ENCODE data around the gene CATSPERZ.
A peak's percentile ranks its signal among the peaks of the same experiment; 100 is the strongest.

CATSPERZ gene, protein sequence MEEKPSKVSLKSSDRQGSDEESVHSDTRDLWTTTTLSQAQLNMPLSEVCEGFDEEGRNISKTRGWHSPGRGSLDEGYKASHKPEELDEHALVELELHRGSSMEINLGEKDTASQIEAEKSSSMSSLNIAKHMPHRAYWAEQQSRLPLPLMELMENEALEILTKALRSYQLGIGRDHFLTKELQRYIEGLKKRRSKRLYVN

DNA sequence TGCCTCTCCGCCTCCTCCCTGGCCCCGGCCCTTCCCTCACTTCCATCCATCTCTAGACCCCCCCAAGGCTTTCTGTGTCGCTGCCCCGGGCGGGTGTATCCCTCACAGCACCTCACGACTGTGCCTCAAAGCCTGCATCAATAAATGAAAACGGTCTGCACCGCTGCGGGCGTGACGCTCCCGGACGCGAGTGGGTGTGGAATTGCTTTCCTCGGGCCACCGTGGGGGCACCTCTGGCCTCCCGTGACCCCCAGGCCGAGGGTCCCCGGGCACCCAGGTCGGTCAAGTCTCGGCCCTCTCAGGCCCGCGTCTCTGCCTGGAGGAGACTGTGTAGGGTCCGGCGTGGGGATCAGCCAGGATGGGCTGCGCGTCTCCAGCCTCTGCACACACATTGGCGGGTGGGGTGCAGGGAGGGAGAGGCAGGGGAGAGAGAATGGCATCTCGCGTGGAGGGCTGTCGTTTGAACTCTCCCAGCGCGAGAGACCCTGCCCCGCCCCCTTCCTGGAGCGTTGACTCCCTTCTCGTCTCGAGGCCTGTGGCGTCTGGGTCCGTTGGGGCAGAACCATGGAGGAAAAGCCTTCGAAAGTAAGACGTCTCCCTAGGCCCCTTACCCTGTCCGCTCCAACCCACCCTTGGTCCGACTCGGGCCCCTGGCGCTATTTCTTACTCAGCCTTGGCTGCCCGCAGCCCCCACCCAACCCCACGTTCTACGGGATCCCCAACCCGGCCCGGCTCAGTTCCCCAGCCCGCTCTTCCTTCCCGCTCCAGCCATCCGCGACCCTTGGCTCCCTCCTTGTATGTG is at the start of gene CATSPERZ:
TSS of gene CATSPERZ (plus strand) at position 512 of the 802 bp plus-strand sequence. CDS start at position 565, 53 bp downstream.
- no peak for DNase-seq (ENCODE audit: low read depth in 2 of 2)

DNA sequence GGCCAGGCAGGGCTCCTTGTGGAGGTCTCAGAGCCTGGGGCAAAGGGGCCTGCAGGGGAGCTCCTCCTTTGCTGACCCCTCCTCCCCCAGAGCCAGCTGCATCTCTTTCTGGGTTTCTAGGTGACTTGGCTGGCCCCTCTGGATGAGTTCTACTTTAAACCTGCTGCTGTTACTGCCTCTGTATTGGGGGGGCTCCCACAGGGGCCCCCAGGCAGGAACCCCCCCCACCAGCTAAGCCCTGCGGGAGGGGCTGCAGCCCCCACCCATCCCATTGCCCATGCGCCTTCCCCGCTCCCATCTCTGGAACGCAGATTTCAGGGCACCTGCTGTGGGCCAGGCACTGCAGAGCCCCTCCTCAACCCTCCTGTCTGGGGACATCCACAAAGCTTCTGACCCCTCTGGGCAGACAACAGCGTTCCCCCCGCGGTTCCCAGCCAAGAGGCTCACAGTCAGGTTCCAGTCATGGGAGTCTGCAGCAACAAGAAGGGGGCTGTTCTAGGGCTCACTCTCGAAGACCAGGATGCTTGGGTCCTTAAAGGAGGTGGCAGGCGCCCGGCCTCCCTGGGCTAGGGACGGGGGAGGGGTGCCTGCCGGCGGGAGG is 49.6 kb upstream of the CATSPERZ start:
- no peak for DNase-seq (ENCODE audit: low read depth in 2 of 2)

DNA sequence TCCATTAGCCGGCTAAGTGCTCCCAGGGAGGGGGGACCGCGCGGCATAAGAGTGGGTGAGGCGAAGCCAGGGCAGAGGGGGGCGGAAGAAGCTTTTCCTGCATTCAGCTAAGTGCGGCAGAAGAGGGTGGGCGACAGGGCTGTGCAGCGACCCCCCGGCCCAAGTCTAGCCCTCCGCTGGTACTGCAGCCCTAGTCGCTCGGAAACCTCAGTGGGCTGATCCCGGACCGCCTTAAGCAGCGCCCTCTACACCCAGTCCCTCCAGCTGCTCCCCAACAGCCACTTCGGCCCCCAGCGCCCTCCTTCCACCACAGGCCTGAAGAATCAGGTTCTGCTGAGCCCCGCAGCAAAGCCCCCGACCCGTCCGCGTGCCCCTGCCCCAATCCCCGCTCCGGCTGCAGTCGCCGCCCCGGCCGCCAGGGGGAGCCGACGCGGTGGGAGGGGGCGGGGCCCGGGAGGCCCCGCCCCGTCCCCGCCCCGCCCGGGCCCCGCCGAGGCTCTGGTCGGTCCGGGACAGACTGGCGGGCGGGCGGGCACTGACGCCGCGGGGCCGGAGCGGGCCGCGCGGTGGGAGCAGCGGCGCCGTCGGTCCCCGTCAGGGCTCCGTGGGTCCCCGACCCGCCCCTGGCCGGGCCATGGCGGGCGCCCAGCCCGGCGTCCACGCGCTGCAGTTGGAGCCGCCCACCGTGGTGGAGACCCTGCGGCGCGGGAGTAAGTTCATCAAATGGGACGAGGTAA is 49.0 kb upstream of the CATSPERZ start, which contains the start of gene PLCB3:
TSS of gene PLCB3 (plus strand) at position 515 of the 737 bp plus-strand sequence. CDS start at position 635, 120 bp downstream.
- peak in 1 of 2 donors; percentile 59 for DNase-seq (ENCODE audit: low read depth in 2 of 2)

DNA sequence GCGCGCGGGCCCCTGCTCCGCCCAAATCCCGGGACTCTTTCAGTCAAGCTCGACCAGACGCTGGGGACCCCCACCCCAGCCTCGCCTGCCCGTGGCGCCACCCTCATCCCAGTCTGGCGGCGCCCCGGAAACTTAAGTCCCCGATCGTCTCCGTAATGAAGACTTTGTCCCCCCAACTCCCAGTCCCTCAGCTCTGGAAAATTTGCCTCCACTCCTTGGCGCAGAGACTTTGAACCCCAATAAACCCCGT is 48.5 kb upstream of the CATSPERZ start:
- no peak for DNase-seq (ENCODE audit: low read depth in 2 of 2)

DNA sequence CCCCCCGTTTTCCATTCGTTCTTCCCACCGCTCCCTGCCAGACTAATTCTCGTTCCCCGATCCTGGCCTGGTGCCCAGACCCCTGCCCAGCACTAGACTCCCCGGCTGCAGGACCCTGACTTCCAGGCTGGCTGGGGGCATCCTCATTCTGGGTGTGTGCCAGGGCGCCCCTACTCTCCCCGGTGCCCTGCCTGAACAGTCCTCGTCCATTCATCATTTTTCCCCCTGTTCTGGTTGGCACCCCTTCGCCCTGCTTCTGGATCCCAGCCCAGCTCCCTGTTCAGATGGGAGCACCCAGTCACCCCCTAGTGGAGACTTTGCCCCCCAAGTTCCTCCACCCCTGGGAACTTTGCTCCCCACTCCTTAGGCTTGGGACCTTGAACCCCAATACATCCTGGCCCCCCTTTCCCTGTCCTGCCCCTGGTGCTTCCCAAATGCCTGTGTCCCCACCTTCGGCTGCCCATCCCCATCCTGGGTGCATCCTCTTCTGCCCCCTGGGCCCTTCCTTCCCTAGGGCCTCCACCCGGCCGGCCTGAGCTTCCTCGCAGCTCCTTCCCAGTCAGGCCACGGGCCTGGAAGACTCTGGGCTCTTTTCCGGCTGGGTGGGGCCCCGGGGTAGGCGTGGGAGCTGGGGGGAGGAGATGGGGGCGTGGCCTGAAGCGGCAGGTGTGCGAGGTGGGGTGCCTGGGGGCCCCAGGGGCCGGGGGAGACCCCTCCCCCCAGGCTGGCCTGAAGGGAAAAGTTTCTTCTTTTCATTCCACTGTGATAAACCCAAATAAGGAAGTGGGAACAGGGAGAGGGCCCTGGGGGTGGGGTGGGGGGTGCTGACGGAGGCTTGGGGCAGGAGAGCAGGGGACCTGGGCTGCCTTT is 47.9 kb upstream of the CATSPERZ start:
- no peak for DNase-seq (ENCODE audit: low read depth in 2 of 2)

DNA sequence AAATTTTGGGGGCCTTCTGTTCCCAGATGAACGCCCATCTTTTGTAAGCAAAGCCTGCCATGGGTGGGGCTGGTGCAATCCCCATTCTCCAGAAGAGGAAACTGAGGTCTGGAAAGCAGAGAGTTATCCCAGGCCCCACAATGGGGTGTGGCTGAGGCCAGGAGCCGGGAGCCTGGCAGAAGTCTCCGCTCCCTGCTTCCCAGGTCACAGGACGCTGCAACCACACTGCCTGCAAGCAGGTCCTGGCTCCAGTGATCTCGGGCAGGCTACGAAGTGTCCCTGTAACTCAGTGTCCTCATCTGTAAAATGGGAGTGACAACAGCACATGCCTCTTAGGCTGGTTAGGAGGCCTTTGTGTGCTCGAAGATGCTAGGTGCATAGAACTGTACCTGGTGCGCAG is 47.1 kb upstream of the CATSPERZ start:
- DNase-seq (ENCODE audit: low read depth in 2 of 2): no peak

DNA sequence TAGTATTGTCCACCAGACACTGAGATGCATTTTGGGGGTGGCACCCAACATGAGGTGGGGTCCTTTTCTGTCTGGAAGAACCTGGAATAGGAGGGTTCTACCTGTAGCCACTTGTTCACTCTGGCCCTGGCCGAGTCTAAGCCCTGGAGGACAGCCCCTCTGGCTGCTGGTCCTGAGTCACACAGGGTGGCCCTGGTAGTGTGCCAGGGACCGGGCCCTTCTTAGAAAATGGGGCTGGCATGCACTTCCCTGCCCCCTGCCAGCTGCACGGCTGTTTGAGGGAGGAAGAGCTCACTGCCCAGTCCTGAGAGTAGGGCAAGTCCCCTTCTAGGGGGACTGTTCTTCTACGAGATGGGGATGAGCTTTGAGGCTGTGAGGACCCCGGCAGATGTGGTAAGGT is 46.7 kb upstream of the CATSPERZ start:
- no peak for DNase-seq (ENCODE audit: low read depth in 2 of 2)

DNA sequence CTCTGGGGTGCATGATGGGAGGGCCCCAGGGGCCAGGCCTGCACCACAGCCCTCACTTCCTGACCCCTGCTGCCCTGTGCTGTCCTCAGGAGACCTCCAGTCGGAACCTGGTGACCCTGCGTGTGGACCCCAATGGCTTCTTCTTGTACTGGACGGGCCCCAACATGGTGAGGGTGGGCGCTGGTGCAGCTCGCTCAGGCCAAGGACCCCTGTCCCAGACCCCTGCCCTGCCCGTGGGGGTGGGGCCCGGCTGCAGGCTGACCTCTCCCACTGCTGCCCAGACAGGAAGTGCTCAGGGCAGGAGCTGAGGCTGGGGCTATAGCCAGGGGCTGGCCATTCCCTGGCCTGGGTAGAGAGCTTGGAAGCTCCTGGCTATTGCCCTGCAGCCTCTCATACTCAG is 45.8 kb upstream of the CATSPERZ start:
- no peak for DNase-seq (ENCODE audit: low read depth in 2 of 2)

DNA sequence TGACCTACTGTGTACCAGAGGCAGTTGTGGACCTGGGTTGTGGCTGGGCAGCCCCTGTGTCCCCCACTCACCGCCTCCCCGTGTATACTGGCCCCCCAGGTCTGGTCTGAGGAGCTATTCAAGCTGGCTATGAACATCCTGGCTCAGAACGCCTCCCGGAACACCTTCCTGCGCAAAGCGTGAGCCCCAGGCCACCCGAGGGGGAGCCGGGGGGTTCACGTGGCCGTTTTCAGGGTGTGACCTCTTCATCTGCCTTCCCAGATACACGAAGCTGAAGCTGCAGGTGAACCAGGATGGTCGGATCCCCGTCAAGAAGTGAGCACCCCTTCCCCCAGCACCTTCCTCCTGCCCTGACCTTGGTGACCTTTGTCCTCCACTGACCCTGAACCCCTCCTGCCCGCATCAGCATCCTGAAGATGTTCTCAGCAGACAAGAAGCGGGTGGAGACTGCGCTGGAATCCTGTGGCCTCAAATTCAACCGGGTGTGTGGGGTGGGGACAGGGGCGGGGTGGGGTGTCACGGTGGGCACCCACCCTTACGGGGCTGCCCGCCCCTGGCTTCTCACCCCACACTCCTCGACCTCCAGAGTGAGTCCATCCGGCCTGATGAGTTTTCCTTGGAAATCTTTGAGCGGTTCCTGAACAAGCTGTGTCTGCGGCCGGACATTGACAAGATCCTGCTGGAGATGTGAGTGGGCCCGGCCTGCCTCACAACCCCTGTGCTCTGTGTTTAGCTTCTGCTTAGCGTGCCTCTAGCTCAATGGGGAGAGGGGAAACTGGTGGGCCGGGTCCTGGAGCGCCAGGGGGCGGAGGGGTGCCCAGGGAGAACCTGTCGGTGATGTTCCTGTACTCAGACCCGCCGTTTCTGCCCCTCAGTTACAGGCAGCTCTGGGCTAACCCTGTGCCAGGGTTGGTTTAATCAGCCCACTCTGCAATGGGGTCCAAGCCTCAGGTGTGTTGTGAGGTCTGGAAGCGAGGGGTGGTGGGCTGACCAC is 44.7 kb upstream of the CATSPERZ start:
- DNase-seq (ENCODE audit: low read depth in 2 of 2): no peak

DNA sequence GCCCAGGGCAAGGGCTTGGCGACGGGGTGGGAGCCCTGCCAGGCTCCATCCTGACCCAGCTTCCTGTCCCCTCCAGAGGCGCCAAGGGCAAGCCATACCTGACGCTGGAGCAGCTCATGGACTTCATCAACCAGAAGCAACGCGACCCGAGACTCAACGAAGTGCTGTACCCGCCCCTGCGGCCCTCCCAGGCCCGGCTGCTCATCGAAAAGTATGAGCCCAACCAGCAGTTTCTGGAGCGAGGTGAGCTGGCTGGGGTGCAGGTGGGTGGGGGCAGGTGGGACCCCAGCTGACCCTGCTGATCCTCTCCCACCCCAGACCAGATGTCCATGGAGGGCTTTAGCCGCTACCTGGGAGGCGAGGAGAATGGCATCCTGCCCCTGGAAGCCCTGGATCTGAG is 43.9 kb upstream of the CATSPERZ start:
- no peak for DNase-seq (ENCODE audit: low read depth in 2 of 2)

DNA sequence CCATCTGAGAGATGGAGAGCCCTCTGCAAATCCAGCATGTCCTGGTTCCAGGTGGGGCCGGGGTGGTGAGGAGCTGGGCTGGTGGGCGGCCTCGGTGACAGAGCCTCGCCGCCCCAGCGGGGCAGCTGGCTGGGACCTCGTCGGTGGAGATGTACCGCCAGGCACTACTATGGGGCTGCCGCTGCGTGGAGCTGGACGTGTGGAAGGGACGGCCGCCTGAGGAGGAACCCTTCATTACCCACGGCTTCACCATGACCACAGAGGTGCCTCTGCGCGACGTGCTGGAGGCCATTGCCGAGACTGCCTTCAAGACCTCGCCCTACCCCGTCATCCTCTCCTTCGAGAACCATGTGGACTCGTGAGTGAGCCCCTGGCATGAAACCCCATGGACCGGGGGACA is 41.8 kb upstream of the CATSPERZ start:
- DNase-seq (ENCODE audit: low read depth in 2 of 2): no peak

DNA sequence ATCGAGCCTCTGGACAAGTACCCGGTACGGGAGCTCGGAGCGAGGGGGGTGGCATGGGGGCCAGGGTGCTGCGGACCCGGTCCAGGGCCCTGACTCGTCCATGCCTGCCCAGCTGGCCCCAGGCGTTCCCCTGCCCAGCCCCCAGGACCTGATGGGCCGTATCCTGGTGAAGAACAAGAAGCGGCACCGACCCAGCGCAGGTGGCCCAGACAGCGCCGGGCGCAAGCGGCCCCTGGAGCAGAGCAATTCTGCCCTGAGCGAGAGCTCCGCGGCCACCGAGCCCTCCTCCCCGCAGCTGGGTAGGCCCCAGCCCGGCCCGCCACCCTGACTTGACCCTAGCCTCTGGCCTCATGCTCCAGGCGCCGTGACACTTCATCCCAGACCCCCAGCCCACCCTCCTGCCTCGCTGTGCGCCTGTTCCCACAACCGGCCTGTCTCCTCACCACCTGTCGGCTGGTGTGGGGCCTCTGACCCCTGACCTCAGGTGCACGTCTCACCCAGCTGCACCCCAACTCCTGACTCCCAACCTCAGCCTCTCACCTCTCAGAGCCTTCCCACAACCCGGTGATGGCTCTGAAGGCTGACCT is 41.1 kb upstream of the CATSPERZ start:
- no peak for DNase-seq (ENCODE audit: low read depth in 2 of 2)

DNA sequence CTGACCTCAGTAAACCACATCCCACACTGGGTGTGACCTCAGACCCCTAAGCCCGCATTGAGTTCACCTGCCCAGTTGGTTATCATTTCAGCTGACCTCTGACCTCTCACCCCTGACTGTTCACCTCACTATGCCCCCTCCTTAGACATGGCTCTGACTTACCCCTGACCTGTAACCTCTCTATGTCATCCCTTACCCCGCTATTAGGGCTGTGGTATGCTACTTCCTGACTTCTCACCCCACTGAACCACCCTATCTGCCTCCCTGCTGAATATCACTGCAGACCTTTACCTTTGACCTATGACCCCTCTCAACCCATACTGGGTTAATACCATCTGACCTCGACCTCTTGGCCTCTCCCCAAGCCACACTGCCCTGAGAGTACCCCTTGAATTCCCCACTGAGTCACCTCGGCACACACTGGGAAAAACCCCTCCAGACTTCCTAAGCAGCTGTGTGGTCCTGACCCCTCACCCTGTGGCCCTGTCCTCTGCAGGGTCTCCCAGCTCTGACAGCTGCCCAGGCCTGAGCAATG is 40.6 kb upstream of the CATSPERZ start:
- no peak for DNase-seq (ENCODE audit: low read depth in 2 of 2)

DNA sequence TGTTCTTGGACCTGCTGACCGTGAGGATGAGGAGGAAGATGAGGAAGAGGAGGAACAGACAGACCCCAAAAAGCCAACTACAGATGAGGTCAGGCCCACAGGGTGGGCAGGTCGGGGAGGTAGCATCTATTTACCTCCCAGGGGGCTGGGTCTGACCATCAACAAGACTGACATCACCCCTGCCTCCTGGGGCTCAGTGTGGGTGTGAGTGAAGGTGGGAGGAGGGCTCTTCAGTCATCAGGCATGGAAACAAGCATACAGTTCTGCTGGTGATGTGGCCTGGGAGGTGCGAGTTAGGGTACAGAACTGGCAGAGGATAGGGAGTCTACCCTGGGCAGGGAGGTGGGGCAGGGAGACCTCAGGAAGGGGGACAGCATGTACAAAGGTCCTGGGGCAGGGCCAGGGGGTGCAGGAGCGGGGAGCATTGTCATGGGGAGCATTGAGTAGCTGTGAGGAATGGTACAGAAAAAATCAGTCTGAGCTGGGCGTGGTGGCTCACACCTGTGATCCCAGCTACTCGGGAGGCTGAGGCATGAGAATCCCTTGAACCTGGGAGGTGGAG is 39.9 kb upstream of the CATSPERZ start:
- DNase-seq (ENCODE audit: low read depth in 2 of 2): no peak

DNA sequence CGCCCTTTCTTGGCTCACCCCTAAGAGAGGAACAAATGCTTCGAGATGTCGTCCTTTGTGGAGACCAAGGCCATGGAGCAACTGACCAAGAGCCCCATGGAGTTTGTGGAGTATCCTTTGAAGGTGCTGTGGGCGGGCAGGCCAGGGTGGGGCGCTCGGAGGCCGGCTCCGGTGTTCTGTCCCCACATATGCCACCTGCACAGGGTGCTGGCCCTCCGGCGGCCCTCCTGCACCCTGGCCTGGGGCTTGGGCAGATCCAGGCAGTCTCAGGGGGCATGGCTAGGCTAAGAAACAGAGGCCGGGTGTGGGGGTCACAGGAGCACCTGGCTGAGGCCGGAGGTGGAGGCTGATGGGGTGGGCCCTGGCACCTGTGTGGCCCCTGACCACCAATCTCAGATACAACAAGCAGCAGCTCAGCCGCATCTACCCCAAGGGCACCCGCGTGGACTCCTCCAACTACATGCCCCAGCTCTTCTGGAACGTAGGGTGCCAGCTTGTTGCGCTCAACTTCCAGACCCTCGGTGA is 38.5 kb upstream of the CATSPERZ start:
- DNase-seq (ENCODE audit: low read depth in 2 of 2): no peak

DNA sequence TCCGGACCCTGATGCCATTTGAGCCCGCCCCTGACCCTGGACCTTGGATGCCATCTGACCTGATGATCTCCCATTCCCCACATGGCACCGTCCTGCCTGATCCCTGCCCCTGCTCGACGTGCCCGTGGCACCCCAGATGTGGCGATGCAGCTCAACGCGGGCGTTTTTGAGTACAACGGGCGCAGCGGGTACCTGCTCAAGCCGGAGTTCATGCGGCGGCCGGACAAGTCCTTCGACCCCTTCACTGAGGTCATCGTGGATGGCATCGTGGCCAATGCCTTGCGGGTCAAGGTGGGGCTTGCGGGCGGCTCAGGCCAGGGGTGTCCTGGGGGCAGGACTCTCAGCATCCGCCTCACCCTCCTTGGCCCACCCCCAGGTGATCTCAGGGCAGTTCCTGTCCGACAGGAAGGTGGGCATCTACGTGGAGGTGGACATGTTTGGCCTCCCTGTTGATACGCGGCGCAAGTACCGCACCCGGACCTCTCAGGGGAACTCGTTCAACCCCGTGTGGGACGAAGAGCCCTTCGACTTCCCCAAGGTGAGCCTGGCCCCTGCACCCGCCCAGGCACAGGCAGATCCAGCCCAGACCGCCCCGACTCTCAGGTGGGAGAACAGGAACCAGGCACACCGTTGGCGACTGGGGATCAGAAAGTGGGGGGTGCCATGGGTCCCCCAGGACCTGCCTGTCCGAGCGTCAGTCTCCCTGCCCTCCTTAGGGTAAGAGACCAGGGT is 37.7 kb upstream of the CATSPERZ start:
- no peak for DNase-seq (ENCODE audit: low read depth in 2 of 2)

DNA sequence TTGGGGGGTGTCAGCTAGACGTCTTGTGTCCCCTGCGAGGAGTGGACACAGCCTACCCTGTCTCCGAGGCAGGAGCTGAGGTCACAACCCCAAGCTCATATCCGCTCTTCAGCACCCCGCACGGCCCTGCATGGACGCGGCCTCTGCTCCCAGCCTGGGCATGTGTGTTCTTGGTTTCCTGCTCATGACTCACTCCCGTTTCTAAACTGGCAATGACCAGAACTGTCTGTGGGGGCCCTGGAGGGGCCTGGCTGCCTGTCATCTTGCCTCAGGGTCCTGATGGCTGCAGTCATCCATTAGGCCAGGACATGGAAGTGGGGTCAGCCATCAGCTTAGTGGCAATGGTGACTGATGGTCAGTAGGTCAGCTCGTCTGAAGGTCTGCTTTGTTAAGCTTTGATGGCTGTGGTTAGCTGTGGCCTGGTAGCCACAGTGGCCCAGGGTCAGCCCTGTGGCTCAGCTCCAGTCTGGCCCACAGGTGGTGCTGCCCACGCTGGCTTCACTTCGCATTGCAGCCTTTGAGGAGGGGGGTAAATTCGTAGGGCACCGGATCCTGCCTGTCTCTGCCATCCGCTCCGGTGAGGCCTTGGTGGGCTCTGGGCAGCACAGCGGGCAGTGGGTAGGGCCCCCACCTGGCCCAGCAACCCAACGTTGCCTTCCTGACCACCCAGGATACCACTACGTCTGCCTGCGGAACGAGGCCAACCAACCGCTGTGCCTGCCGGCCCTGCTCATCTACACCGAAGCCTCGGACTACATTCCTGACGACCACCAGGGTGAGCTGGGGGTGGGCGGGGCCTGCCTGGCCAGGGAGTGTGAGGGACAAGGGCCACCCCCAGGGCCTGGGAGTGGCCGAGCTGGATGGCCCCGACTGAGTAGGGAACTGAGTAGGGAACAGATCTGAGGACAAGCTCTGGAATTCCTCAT is 36.9 kb upstream of the CATSPERZ start:
- DNase-seq (ENCODE audit: low read depth in 2 of 2): no peak
